ENCODE results near the gene TRUB2. TPM values are rescaled to one million over a fixed set of nuclear protein-coding genes. Genes with fewer than 3 reads are reported as not detected.

Gene TRUB2
- total RNA-seq, 1 experiment from 2014 or later = 22.5 TPM

DNA sequence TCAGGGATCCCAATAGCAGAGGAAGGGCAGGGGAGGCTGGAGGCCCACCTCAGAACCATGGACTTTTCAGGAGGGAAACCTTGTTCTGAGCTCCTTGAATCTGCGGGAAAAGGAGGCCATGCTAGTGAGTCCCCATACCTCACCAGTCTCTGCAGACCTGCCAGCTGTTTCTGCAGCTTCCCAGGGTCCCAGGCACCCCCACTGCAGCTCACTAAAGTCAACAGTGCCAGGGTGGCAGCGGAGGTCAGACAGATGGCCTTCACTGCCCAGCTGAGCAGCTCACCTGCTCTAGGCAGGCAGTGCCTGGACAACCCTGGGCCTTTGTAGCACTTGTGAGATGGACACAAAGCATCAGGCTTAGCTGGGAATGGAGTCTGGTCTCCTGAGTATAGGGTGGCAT is 13.7 kb upstream of the TRUB2 start:
- Histone ChIP-seq H3K4me1 (ENCODE audit: control insufficient read depth, insufficient read depth, low read length) (no peaks in the 10 kb centered on the region), H3K27ac (ENCODE audit: low read length) (no peak overlapping the region), H3K27me3 (ENCODE audit: control insufficient read depth, insufficient read depth, low read length) (no peaks in the 10 kb centered on the region), H3K9me3 (ENCODE audit: control insufficient read depth, insufficient read depth, low read depth, low read length) (no peaks in the 10 kb centered on the region), H3K36me3 (ENCODE audit: control insufficient read depth, insufficient read depth, low read length) (no peaks in the 10 kb centered on the region), H3K4me3 (ENCODE audit: low read depth in 2 of 2, low read length in 2 of 2) (no peak overlapping the region)
- BruUV-seq (replicated peaks) = no TSS peak
- TF ChIP-seq SIN3A (IDR thresholded peaks at IDR 0.05; ENCODE audit: borderline replicate concordance, insufficient read depth, low read depth, low read length) (no peak), TCF7L2 (IDR thresholded peaks at IDR 0.05; ENCODE audit: low read depth, low read length) (no peak), POLR2AphosphoS5 (IDR thresholded peaks at IDR 0.05; ENCODE audit: low read depth, low read length) (no peak)
- TF ChIP-seq, protein P1, sequence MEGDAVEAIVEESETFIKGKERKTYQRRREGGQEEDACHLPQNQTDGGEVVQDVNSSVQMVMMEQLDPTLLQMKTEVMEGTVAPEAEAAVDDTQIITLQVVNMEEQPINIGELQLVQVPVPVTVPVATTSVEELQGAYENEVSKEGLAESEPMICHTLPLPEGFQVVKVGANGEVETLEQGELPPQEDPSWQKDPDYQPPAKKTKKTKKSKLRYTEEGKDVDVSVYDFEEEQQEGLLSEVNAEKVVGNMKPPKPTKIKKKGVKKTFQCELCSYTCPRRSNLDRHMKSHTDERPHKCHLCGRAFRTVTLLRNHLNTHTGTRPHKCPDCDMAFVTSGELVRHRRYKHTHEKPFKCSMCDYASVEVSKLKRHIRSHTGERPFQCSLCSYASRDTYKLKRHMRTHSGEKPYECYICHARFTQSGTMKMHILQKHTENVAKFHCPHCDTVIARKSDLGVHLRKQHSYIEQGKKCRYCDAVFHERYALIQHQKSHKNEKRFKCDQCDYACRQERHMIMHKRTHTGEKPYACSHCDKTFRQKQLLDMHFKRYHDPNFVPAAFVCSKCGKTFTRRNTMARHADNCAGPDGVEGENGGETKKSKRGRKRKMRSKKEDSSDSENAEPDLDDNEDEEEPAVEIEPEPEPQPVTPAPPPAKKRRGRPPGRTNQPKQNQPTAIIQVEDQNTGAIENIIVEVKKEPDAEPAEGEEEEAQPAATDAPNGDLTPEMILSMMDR (IDR thresholded peaks at IDR 0.05) = no peak
- TF ChIP-seq, protein P2, sequence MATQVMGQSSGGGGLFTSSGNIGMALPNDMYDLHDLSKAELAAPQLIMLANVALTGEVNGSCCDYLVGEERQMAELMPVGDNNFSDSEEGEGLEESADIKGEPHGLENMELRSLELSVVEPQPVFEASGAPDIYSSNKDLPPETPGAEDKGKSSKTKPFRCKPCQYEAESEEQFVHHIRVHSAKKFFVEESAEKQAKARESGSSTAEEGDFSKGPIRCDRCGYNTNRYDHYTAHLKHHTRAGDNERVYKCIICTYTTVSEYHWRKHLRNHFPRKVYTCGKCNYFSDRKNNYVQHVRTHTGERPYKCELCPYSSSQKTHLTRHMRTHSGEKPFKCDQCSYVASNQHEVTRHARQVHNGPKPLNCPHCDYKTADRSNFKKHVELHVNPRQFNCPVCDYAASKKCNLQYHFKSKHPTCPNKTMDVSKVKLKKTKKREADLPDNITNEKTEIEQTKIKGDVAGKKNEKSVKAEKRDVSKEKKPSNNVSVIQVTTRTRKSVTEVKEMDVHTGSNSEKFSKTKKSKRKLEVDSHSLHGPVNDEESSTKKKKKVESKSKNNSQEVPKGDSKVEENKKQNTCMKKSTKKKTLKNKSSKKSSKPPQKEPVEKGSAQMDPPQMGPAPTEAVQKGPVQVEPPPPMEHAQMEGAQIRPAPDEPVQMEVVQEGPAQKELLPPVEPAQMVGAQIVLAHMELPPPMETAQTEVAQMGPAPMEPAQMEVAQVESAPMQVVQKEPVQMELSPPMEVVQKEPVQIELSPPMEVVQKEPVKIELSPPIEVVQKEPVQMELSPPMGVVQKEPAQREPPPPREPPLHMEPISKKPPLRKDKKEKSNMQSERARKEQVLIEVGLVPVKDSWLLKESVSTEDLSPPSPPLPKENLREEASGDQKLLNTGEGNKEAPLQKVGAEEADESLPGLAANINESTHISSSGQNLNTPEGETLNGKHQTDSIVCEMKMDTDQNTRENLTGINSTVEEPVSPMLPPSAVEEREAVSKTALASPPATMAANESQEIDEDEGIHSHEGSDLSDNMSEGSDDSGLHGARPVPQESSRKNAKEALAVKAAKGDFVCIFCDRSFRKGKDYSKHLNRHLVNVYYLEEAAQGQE (IDR thresholded peaks at IDR 0.05; ENCODE audit: insufficient read depth in 1 of 2, low read depth in 2 of 2, low read length in 1 of 2) = no peak
- ChIA-PET CTCF (no interaction called here), POLR2A (no interaction called here)
- ATAC-seq (no peak), DNase-seq (ENCODE audit: low read depth, low spot score) (no peak)
- intact Hi-C loops (cut with micrococcal nuclease; ENCODE audit: unreplicated experiment) (no loop called here), in situ Hi-C loops (cut with HindIII; ENCODE audit: low pct_unique_long_range_greater_than_20kb, low sequenced_read_pairs) (no loop called here)

DNA sequence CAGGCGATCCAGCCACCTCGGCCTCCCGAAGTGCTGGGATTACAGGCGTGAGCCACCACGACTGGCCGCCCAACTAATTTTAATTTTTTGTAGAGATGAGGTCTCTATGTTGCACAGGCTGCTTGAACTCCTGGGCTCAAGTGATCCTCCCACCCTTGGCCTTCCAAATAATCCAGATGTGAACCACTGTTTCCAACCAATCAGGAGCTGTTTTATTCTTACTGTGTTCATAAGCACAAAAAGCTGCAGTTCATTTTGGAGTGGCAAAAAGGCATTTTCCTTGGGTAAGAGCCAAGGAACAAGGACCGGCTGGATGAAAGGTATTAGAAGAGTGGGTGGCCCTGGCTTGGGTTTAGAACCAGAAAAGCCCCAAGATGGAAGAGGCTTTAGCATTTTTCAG is 12.9 kb upstream of the TRUB2 start:
- Histone ChIP-seq H3K27me3 (ENCODE audit: control insufficient read depth, insufficient read depth, low read length) (no peaks in the 10 kb centered on the region), H3K36me3 (ENCODE audit: control insufficient read depth, insufficient read depth, low read length) (no peaks in the 10 kb centered on the region), H3K4me3 (ENCODE audit: low read depth in 2 of 2, low read length in 2 of 2) (no peak overlapping the region), H3K9me3 (ENCODE audit: control insufficient read depth, insufficient read depth, low read depth, low read length) (no peaks in the 10 kb centered on the region), H3K4me1 (ENCODE audit: control insufficient read depth, insufficient read depth, low read length) (no peaks in the 10 kb centered on the region), H3K27ac (ENCODE audit: low read length) (no peak overlapping the region)
- intact Hi-C loops (cut with micrococcal nuclease; ENCODE audit: unreplicated experiment) = no loop called here
- POLR2A ChIA-PET = no interaction called here
- DNase-seq (ENCODE audit: low read depth, low spot score) = no peak
- BruUV-seq (replicated peaks) = no TSS peak
- TF ChIP-seq TCF7L2 (IDR thresholded peaks at IDR 0.05; ENCODE audit: low read depth, low read length) (no peak), POLR2AphosphoS5 (IDR thresholded peaks at IDR 0.05; ENCODE audit: low read depth, low read length) (no peak), SIN3A (IDR thresholded peaks at IDR 0.05; ENCODE audit: borderline replicate concordance, insufficient read depth, low read depth, low read length) (no peak)
- TF ChIP-seq, protein P2 (IDR thresholded peaks at IDR 0.05; ENCODE audit: insufficient read depth in 1 of 2, low read depth in 2 of 2, low read length in 1 of 2) = no peak
- TF ChIP-seq, protein P1 (IDR thresholded peaks at IDR 0.05) = no peak
- CTCF ChIA-PET = no interaction called here
- in situ Hi-C loops (cut with HindIII; ENCODE audit: low pct_unique_long_range_greater_than_20kb, low sequenced_read_pairs) = no loop called here
- no peak for ATAC-seq

All from Panc1 (cell line).